HG02884 (cell line): ENCODE data around the gene IMP3.
"Not testable (repeated sequence)": the region's sequence is repeated elsewhere in the genome, so short reads cannot be mapped to it uniquely, and the experiment has no call there.

Experiments used
- ATAC-seq: cut with Tn5 transposase; IDR thresholded peaks from one replicate; pipeline ENCODE4 v1.9.1; 2021; ENCODE audit warnings: mild to moderate bottlenecking, moderate library complexity; ENCODE audit not compliant: unreplicated experiment

IMP3 gene

GRCh38 chr15:75639709-75640482 lies at the start of gene IMP3:
Gene IMP3 (minus strand): TSS chr15:75640224. CDS start chr15:75640168, 56 bp downstream.
- ATAC-seq = peak; percentile 85

- ATAC-seq = not testable (repeated sequence)
Measured at GRCh38 chr15:75689429-75689828, 49.4 kb upstream of the IMP3 start.

- ATAC-seq = no peak
Measured at GRCh38 chr15:75688831-75689230, 48.8 kb upstream of the IMP3 start.

- no peak for ATAC-seq
Measured at GRCh38 chr15:75688278-75688557, 48.2 kb upstream of the IMP3 start.

- ATAC-seq = no peak
Measured at GRCh38 chr15:75687486-75688277, 47.7 kb upstream of the IMP3 start.

- not testable (repeated sequence) for ATAC-seq
Measured at GRCh38 chr15:75686212-75686642, 46.2 kb upstream of the IMP3 start.

- no peak for ATAC-seq
Measured at GRCh38 chr15:75685195-75685594, 45.2 kb upstream of the IMP3 start.

GRCh38 chr15:75684648-75685047 lies 44.6 kb upstream of the IMP3 start:
- no peak for ATAC-seq

- not testable (repeated sequence) for ATAC-seq
Measured at GRCh38 chr15:75683646-75684312, 43.8 kb upstream of the IMP3 start.

- no peak for ATAC-seq
Measured at GRCh38 chr15:75682181-75683135, 42.4 kb upstream of the IMP3 start.

- ATAC-seq = no peak
Measured at GRCh38 chr15:75680007-75680789, 40.2 kb upstream of the IMP3 start.

GRCh38 chr15:75678324-75678690 lies 38.3 kb upstream of the IMP3 start:
- not testable (repeated sequence) for ATAC-seq

- no peak for ATAC-seq
Measured at GRCh38 chr15:75677465-75678323, 37.7 kb upstream of the IMP3 start.

GRCh38 chr15:75676688-75677464 lies 36.9 kb upstream of the IMP3 start:
- no peak for ATAC-seq

GRCh38 chr15:75675579-75676404 lies 35.8 kb upstream of the IMP3 start:
- ATAC-seq = no peak

GRCh38 chr15:75674366-75674765 lies 34.3 kb upstream of the IMP3 start:
- ATAC-seq = no peak
